GM23338 (cell line): Measurements from ENCODE around the gene MED12L. TPM values are rescaled to one million over a fixed set of nuclear protein-coding genes. Genes with fewer than 3 reads are reported as not detected.

Source experiments
- ATAC-seq: fragments of 200-7000 bp; cut with Tn5 transposase; 3 replicates; pipeline ENCODE4 v1.9.1; 2020
- DNase-seq: peaks from one replicate; pipeline ENCODE4 v3.0.0-alpha.2; 2015; ENCODE audit warnings: low spot score
- H2AFZ ChIP-seq: fragments of 200-600 bp; sonication (generic); 2 replicates; pipeline ENCODE4 v1.8.0; 2016; ENCODE audit warnings: antibody characterized with exemption, mild to moderate bottlenecking, moderate library complexity
- H3F3A ChIP-seq: fragments of 200-600 bp; sonication (generic); replicated peaks from 2 replicates; pipeline ENCODE4 v1.8.0; 2017; ENCODE audit warnings: antibody characterized with exemption, mixed run types, low read depth
- H3K27ac ChIP-seq: fragments of 200-600 bp; sonication (generic); 2 replicates; pipeline ENCODE4 v1.6.1; 2016; ENCODE audit warnings: low read depth
- H3K27me3 ChIP-seq: fragments of 200-600 bp; sonication (generic); 2 replicates; pipeline ENCODE4 v1.8.0; 2016; ENCODE audit warnings: mild to moderate bottlenecking, mixed run types, moderate library complexity; ENCODE audit not compliant: insufficient read depth
- H3K36me3 ChIP-seq: fragments of 200-600 bp; sonication (generic); 2 replicates; pipeline ENCODE4 v1.8.0; 2016; ENCODE audit warnings: mild to moderate bottlenecking; ENCODE audit not compliant: insufficient read depth
- H3K4me1 ChIP-seq: fragments of 200-600 bp; sonication (generic); 2 replicates; pipeline ENCODE4 v1.8.0; 2016; ENCODE audit warnings: mild to moderate bottlenecking, moderate library complexity; ENCODE audit not compliant: insufficient read depth
- H3K4me2 ChIP-seq: fragments of 200-600 bp; sonication (generic); 2 replicates; pipeline ENCODE4 v1.7.1; 2017; ENCODE audit warnings: mixed run types
- H3K4me3 ChIP-seq: fragments of 200-600 bp; sonication (generic); 2 replicates; pipeline ENCODE4 v1.6.1; 2016; ENCODE audit warnings: mixed run types
- H3K79me2 ChIP-seq: fragments of 200-600 bp; sonication (generic); replicated peaks from 2 replicates; pipeline ENCODE4 v1.8.0; 2017; ENCODE audit warnings: mild to moderate bottlenecking; ENCODE audit not compliant: insufficient read depth
- H3K9me2 ChIP-seq: fragments of 200-600 bp; sonication (generic); 2 replicates; pipeline ENCODE4 v1.8.0; 2017; ENCODE audit not compliant: insufficient read depth
- H4K20me1 ChIP-seq: fragments of 200-600 bp; sonication (generic); replicated peaks from 2 replicates; pipeline ENCODE4 v1.8.0; 2017; ENCODE audit warnings: mild to moderate bottlenecking; ENCODE audit not compliant: insufficient read depth
- H3K27ac Mint-ChIP-seq: 2 replicates; pipeline ENCODE4 v1.8.0; 2020; ENCODE audit warnings: inconsistent platforms, mild to moderate bottlenecking, moderate library complexity, mixed read lengths
- H3K27me3 Mint-ChIP-seq: 3 replicates; pipeline ENCODE4 v1.8.0; 2022; ENCODE audit warnings: low read depth, mild to moderate bottlenecking, moderate library complexity, mixed read lengths, inconsistent platforms; ENCODE audit not compliant: insufficient read depth, poor library complexity
- H3K36me3 Mint-ChIP-seq: 3 replicates; pipeline ENCODE4 v1.8.0; 2021; ENCODE audit warnings: low read depth, mild to moderate bottlenecking, inconsistent platforms, moderate library complexity, mixed read lengths
- H3K4me1 Mint-ChIP-seq: 3 replicates; pipeline ENCODE4 v1.8.0; 2020; ENCODE audit warnings: mild to moderate bottlenecking, inconsistent platforms, mixed read lengths
- H3K4me3 Mint-ChIP-seq: 3 replicates; pipeline ENCODE4 v1.8.0; 2021; ENCODE audit warnings: moderate library complexity, mild to moderate bottlenecking, inconsistent platforms, mixed read lengths
- H3K9me3 Mint-ChIP-seq: 3 replicates; pipeline ENCODE4 v1.8.0; 2020; ENCODE audit warnings: moderate library complexity, mild to moderate bottlenecking, inconsistent platforms, mixed read lengths
- EZH2 ChIP-seq: fragments of 200-600 bp; sonication (generic); IDR thresholded peaks from one replicate; pipeline ENCODE4 v1.8.0; 2017; ENCODE audit warnings: antibody characterized with exemption, mild to moderate bottlenecking, low read depth; ENCODE audit not compliant: unreplicated experiment
- EZH2phosphoT487 ChIP-seq: fragments of 200-600 bp; sonication (generic); IDR thresholded peaks from one replicate; pipeline ENCODE4 v1.8.1; 2018; ENCODE audit warnings: antibody characterized with exemption; ENCODE audit not compliant: unreplicated experiment
- NANOG ChIP-seq: IDR thresholded peaks from 2 replicates; pipeline ENCODE4 v1.6.1; 2016; ENCODE audit warnings: antibody characterized with exemption, borderline replicate concordance
- ZNF462 ChIP-seq: fragments of 250-450 bp; sonication (Bioruptor Pico); IDR thresholded peaks from 2 replicates; pipeline ENCODE4 v1.5.0; 2020; ENCODE audit warnings: mild to moderate bottlenecking, moderate library complexity
- polyA plus RNA-seq: library from polyadenylated mRNA; unstranded; fragments of >200 nt; fragmentation: Nextera tagmentation; extraction: Ambion mirVana; gene quantifications from 2 replicates; pipeline ENCODE4 v1.2.1, GENCODE V29; 2016
- total RNA-seq: library from RNA; depleted of rRNA; stranded (reverse); fragments of >200 nt; shearing (Covaris generic); gene quantifications from 2 replicates; pipeline ENCODE4 v1.2.3, GENCODE V29; 2014

MED12L gene
- total and polyA plus RNA-seq, 2 experiments from 2014 or later = 5.7 to 25.0 TPM

GRCh38 chr3:151309566-151309965, 224.1 kb downstream of the MED12L start (continued):
- TF ChIP-seq ZNF462 (CRISPR knock-in tag) (no peak), EZH2phosphoT487 (no peak), NANOG (no peak), EZH2 (no peak)

- no peaks in the 10 kb centered on the region for H3K9me3 Mint-ChIP-seq
Observed at GRCh38 chr3:151312972-151313371, 227.5 kb downstream of the MED12L start.

More at GRCh38 chr3:151312972-151313371, 227.5 kb downstream of the MED12L start:
- no peak overlapping the region for H3K27ac Mint-ChIP-seq
- Histone ChIP-seq H3K9me2 (no peaks in the 10 kb centered on the region), H2AFZ (no peak overlapping the region), H3K27ac (peak overlapping the region; percentile 73; the same call in 1 of the 2 replicates), H3F3A (no peaks in the 10 kb centered on the region), H3K4me1 (peaks cover 39% of the 10 kb centered on the region), H3K4me2 (no peak overlapping the region), H4K20me1 (no peaks in the 10 kb centered on the region), H3K4me3 (no peak overlapping the region), H3K27me3 (no peaks in the 10 kb centered on the region), H3K79me2 (no peaks in the 10 kb centered on the region), H3K36me3 (no peaks in the 10 kb centered on the region)
- H3K4me3 Mint-ChIP-seq = no peak overlapping the region
- peaks cover 55% of the 10 kb centered on the region for H3K4me1 Mint-ChIP-seq
- ATAC-seq (peak; percentile 80), DNase-seq (no peak)
- H3K27me3 Mint-ChIP-seq = no peaks in the 10 kb centered on the region
- no peak for TF ChIP-seq EZH2
- TF ChIP-seq NANOG = 0 out of 2 replicates have a peak, but pooled peaks have one; percentile 13
- no peaks in the 10 kb centered on the region for H3K36me3 Mint-ChIP-seq
